Stromal cell of bone marrow (primary cell): ENCODE results near the gene KIAA1755.

Source experiments
- DNase-seq: peaks from one replicate; pipeline ENCODE4 v3.0.0-alpha.2; 2012; ENCODE audit warnings: low read depth

KIAA1755 gene

DNA sequence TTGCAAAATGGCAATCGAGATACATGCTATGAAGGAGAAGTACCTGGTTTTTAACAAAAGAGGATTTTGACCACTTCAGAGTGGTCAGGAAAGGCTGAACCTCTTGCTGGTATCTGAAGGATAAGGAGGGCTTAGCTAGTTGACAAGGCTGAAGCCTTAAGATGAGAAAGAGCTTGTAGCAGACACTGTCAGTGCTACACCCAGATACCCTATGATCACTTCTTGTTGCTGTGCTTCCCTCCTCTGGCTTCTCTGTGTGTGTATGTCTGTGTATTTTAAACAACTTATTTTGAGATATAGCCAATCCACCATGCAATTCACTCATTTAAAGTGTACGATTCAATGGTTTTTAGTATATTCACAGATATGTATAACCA is 56.6 kb downstream of the KIAA1755 start:
- DNase-seq: no peak

DNA sequence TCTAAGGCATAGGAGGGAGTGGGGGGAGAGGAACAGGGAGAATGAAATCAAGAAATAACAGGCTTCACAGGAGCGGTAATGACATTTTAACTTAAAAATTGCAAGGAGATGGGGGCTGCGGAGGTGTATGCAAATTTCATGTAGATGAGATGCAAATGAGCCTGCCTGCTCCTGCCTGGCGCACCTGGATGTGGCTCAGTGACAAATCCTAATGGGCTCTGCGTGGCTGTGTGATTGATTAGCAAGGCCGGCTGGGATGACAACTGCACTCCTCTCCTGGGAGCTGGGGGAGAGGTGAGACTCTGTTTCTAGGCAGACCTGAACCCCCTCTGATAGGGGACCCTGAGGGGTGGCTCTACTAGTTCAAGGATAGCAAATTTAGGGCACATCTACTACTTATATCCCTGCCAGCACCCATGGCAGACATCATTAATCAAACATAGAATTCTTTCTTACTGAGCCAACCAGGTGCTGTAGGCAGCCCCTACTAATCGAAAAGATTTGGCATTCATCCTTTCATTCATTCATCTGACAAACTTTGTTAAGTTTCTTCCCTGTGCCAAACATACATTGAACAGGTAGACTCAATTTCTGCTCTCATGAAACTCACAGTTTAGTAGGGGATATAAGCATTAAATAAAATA is 57.1 kb downstream of the KIAA1755 start:
- DNase-seq: no peak

DNA sequence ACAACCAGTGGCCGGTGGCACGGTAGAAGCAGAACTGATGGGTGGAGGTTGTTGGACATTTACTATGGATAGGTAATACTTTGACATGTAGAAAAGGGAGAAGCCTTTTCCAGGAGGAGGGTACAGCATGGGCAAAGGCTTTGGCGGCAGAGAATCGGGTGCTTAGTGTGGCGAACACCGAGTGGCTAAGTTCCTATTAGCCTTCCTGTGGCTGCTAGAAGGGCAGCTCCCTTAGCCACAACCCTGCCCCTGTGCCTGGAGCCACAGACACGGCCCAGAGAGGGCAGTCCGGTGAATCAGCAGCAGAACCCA is 57.6 kb downstream of the KIAA1755 start:
- DNase-seq: no peak

DNA sequence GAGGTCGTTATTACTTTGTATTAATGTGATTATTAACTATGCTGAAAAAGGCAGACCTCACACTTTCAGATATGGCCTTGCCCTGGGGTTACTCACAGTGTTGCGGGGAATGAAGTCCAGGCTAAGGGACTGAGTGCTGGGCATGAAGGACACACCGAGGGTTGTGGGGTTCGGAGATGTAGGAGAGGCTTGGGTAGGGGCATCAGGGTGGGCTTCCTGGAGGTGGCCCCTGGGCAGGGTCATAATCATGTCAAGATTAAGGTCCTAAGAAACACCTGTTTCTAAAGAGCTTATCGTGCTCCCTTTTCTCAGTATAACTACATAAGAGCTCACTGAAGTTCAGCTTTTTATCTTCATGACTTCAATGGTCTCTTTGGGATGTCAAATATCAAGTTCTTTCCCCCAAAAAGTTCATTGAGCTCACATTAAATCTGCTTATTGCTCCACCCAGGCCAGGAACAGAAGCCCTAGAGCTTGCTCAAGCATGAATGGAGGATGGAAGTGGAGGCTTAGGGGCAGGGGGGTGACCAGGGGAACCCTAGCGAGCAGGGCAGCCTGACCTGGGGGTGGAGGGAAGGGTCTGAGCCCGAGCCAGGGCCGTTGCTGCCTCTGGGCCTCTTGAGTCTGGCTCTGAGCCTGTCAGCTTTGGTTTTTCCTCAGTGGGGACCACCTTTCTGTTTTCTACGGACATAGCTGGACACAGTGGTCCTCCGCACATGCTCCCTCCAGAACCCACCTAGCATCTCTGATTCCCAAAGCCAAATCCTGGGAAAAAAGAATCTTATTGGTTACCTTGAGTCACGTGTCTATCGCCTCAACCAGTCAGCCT is 58.2 kb downstream of the KIAA1755 start:
- DNase-seq: no peak

DNA sequence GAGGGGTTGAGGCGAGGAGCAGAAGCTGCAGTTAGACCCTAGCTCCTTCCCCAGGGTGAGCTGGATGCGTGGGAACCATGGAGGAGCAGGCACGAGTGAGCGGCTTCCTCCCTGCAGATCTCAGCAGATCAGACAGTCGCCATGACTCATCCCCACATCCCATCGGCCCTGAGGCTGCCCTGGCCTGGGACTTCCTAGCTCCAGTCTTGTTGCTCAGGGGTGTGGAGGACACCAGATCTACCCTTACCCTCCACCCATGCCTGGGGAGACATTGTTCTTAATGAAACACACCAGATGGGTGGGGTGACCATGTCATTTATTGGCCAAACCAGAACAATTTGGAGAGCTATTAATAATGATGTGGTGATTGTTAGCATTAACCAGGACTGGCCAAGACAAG is 59.2 kb downstream of the KIAA1755 start:
- DNase-seq: peak; percentile 59

DNA sequence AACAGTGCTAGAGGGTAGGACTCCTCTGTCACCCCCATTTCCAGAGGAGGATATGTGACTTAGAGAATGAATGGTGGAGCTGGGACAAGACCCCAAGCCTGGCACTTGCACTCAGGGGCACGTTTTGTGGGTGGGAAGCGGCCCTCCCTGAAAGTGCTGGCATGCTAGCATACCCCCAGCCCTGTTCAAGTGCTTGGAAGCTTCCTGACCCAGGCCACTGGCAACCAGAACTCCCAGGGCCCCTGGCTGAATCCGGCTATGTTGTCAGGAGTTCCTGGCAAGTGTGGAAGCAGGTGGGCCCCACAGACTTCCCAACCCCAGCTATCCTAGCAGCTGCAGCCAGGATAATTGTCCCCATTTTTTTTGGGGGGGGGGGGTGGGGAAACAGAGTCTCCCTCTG is 59.9 kb downstream of the KIAA1755 start:
- DNase-seq: no peak

DNA sequence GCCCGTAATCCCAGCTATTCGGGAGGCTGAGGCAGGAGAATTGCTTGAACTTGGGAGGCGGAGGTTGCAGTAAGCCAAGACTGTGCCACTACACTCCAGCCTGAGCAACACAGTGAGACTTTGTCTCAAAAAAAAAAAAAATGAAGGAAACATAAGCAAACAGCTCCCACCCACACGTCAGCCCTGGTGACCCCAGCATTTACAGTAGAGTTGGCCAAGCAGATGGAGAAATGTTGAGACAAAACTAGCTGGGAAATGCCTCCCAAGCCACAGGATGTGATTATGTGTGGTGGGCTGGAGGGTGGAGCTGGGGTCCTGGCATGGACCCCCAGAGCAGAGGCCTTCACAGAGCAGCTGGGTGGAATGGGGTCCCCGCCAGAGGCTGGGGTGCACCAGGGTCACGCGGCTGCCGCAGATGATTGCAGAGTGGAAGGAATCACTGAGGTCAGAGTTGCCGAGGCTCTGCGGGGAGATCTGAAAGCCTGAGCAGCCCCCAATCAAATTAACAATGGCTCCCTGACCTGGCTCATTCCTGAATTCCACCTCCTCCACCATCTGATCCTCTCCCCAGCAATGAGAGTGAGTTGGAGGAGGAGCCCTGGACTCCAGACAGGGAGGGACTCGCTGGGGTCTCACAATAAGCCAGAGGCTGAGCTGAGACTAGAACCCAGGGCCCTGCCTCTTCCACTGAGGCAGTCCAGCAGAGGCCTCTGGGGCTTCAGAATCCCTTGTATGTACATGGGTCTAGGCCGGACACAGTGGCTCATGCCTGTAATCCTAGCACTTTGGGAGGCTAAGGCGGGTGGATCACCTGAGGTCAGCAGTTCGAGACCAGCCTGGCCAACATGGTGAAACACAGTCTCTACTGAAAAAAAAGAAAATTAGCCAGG is 60.8 kb downstream of the KIAA1755 start:
- no peak for DNase-seq

DNA sequence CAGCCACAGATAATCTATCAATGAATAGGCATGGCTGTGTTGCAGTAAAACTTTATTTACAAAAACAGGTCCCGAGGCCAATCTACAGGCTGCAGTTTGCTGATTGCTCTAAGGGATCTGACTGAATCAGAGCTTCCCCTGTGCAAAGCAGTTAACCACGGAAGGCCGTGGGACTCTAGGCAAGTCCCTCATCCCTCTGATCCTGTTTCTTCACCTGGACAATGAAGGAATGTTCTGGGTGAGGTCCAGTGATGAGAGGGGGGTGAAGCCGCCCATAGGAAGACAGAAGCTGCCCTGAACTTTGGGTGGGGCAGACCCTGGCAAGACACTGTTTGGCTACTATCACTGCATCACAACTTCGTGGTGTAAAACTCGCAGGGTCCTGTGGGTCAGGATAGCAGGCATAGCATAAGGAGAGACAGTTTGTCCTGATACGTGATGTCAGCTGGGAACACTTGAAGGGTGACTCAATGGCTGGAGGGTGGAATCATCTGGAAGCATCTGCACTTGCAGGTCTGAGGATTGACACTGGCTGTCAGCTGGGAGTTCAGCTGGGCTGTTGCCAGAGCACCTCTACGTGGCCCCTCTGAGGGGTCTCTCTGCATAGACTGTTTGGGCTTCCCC is 62.2 kb downstream of the KIAA1755 start:
- DNase-seq: no peak

DNA sequence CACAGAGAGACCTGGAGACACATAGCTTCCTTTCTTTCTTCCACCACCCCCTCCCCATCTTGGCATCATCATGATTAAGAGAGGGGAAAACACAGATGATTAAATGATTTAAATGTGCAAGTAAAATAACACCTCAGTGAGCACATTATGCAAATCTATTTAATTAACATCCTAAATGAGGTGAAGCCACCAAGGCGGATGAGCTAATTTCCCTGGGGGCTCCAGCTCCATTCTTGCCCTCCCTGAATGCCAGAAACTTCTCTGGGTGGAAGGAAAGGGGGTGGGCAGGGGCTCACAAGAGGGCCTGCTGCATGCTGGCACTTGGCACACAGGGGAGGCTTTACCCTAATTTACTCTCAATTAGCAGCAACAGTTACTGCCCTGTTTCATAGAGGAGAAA is 62.9 kb downstream of the KIAA1755 start:
- DNase-seq: no peak

DNA sequence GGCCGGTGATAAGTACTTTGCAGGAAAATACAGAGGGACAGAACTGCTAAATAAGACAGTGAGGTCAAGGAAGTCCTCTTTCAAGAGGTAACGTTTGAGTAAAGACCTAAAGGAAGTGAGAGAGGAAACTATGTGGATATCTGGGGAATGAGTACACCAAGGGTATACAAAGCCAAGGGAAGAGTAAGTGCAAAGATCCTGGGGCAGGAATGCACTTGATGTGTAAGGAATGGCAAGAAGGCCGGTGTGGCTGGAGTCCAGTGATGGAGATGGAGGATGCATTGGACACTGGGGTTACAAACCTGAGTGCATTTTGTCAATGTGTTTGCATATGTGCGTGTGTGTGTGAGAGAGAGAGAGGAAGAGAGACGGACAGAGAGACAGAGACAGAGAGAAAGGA is 63.3 kb downstream of the KIAA1755 start:
- DNase-seq: no peak

DNA sequence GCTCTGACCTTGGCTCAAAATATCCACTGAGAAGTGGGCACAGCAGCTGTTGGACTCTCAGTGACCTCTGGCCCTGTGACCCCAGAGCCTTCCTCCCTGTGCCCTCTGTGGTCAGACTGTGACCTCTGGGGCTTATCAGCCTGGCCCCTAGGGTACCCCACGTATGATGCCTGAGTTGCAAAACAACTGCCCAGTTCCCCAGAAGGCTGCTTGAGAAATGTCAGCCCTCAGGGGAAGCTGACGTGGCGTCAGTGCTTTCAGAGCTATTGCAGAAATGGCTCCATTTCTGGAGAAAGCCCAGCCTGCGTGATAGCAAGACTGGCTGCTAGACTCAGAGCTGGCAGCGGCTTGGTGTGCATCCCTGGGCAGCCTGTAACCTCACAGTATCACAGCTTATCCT is 63.9 kb downstream of the KIAA1755 start:
- peak; percentile 96 for DNase-seq

DNA sequence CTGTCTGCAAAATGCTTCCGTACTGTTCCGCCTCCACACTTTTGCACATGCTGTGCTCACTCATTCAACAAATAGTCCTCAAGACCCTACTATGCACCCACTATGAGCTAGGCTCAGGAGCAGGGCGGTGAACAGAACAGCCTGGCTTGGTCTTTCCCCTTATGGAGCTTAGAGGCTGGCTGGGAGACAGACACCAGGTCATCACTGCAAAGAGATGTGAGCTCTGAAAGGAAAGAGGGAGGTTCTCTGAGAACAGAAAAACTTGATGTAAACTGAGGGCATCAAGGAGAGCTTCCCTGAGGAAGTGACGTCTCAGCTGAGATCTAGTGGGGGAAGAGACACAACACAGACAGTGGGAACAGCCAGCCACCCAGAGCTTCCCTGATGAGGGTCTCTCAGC is 64.5 kb downstream of the KIAA1755 start:
- no peak for DNase-seq

DNA sequence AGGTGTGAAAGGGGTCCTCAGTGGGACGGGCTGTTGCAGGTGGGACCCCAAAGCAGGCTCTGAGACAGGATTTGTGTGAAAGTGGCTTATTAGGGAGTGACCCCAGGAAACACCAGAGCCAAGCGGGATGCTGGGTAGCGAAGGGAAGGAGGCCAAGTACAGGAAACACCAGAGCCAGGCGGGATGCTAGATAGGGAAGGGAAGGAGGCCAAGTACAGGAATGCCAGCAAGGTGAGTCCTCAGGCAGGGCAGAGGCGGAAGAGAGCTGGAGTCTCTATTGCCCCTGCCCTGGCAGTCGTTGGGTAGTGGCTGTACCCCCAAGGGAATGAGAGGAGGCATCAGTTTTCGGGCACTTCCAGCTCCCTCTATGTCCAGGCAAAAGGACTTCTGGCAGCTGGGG is 65.0 kb downstream of the KIAA1755 start:
- no peak for DNase-seq

DNA sequence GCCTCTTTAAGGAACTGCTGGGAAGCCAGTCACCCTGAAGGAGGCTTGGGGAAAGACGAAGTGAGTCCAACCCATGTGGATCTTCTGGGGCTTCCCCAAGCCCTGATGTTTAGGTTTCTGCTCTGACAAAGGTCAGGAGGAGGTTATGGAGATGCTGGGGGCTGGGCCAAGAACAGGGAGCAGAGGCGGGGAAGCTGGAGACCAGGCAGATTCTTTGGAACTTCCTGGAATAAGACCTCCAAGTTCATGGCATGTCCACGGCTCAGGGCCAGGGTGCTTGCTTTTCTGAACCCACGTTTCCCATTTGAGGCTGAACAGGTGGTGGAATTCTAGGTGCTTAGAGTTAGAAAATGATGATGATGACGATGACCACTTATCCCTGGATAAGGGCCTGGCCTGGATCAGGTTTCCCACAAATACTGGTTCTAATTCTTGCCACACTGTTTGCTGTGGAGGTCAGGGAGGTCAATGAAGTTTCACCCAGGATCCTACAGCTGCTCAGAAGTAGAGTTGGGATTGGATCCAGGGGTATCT is 65.5 kb downstream of the KIAA1755 start:
- no peak for DNase-seq

DNA sequence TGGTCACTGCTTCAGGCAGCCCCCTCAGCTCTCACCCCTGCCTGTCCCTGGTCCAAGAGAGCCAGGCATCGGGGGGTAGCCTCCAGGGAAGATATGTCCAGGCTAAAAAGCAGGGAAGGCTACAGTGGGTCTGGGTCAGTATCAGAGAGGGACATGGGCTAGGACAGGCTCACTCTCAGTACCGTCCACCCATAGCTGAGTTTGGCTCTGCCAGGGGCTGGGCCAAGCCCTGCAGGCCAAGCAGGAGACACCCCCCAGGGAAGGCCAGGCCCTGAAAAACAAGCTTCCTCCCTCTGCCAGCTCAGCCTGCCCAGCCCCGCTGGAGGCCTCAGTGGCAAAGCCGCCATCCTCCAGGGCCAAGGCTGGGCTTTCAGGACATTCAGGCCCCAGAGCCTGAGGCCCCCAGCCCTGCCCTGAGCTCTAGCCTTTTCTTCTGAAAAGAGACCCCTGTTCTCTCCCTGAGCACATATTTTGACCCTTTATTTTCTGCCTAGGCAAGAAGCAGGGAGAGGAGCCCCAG is 66.9 kb downstream of the KIAA1755 start:
- no peak for DNase-seq

DNA sequence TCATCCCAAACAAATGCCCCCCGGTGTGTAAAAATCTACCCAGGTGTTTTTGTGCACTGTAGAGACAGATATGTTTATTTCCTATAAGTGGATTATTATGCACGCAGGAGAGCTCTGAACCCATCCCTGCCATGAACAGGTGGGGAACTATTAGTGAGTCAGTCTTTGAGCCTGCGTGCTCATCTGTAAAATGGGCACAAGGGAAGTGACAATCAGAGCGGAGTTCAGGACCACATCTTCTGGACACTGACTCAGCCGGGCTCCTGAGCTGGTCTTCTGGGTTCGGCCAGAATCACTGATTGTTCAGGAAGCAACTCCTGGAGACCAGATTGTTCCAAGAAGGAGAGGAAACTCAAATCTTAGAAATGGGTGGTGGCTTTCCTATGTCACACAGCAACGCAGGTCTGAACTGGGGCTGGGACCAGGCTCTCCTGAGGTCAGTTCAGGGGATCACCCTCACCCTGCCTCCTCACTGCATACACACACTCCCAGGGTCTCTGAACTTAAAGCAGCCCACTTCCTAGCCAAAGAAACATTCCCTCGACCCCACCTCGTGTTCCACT is 68.1 kb downstream of the KIAA1755 start:
- no peak for DNase-seq

DNA sequence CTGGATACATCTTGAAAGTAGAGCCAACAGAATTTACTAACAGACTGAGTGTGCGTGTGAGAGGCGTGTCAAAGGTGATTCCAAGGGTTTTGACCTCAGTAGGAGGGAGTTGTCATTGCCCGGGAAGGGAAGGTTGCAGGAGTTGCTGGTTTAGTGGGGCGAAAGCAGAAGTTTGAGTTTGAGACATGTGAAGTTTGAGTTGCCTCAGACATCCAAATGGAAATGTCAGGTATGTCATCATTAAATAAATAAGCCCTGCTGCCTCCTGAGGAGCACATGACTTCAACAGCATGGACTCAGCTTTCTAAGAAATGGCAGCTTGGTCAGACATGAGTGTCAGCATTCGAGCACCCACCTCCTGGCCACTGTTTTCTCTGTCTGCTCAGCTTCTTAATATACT is 68.9 kb downstream of the KIAA1755 start:
- no peak for DNase-seq

DNA sequence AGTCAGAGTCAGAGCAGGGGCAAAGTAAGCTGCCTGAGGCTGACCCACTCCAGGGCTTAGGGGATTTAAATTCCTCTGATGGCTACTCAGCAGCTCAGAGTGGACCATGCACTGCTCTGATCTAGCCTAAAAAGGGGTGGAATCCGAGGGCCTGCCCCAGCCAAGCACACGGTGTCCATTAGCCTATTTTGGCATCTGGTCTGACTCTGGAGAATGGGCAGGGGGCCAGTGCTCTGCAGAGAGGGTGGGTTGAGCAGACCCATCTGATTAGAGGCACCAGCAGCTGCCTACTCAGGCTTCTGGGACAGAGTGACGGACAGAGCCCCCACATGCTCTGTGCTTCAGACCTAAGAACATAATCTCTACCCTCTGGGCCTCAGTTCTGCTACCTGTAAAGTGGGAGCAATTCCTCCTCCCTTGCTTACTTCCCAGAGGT is 69.6 kb downstream of the KIAA1755 start:
- no peak for DNase-seq

DNA sequence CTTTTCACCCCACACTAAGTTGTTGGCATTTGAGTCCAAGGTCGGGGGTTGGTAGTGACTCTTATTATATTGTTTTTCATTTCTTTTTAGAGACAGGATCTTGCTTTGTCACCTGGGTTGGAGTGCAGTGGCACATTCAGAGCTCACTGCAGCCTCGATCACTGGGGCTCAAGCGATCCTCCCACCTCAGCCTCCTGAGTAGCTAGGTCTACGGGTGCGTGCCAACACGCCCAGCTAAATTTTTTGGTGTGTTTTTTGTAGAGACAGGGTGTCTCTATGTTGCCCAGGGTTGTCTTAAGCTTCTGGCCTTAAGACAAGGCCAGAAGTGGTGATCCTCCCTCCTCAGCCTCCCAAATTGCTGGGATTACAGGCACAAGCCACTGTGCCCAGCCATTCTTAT is 70.4 kb downstream of the KIAA1755 start:
- DNase-seq: no peak

DNA sequence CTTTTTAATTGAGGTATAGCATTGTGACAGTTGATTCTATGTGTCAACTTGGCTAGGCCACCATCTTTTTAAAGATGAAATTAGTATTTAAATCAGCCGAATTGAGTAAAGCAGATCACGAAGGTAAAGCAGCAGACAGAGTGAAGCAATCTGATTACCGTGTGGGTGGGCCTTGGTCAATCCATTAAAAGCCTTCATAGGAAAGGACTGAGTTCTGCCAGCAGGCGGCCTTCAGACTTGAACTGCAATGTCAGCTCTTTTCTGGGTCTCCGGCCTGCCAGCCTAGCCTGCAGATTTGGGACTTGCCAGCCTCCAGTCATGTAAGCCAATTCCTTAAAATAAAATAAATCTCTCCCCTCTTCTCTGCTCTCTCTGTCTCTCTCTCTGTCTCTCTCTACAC is 73.0 kb downstream of the KIAA1755 start:
- no peak for DNase-seq

DNA sequence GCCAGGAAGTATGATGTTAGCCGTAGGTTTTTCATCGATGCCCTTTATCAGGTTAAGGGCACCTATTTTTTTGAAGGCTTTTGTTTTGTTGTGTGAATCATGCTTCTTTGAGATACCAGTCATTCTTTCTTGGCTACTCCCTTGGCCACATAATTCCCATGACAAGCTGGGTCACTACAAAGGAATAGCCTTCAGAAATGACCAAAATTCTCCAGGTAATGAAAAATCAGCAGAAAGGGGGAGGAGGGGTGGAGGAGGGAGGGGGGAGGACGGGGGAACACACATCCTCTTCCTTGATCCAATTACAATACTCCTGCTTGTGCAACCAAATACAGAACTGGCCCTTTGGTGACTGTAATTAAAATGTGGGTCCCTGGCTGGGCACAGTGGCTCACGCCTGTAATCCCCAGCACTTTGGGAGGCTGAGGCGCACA is 73.7 kb downstream of the KIAA1755 start:
- DNase-seq: no peak

DNA sequence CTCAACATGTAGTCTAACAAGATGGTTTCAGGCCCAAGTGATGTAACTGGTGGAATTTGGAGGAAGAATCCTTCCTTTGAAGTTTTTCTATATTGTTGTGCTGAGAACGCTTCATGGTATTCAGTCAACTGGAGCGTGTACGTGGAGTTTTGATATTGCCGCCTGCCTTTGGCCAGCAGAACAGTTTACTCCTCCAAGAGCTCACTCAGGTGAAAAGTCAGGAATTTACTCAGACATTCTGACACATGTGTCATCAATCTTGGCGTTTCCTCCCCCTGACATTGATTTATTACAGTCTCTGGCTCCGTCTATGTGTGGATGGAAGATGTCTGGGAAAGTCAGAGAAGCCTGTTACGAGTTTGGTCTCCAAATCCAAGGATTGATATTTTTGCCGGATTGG is 76.4 kb downstream of the KIAA1755 start:
- DNase-seq: no peak
